Measurements from ENCODE around the gene LRCH1.
A peak's percentile ranks its signal among the peaks of the same experiment; 100 is the strongest.

LRCH1 gene

GRCh38 chr13:46553521-46553885, 533 bp downstream of the LRCH1 start:
- Histone ChIP-seq H3K4me1 (ENCODE audit: control extremely low read depth in 1 of 4, control insufficient read depth in 4 of 4, insufficient read depth in 4 of 4, low read length in 3 of 4) (peaks cover 21 to 51% (median 36%) of the 10 kb centered on the region in 4 experiments), H3K27ac (ENCODE audit: insufficient read depth in 1 of 2, low read depth in 1 of 2, low read length in 2 of 2, poor library complexity in 1 of 2, severe bottlenecking in 2 of 2) (peak overlapping the region; percentile 40 to 88), H3K27me3 (replicated peaks in 2 of 5; ENCODE audit: control insufficient read depth in 4 of 5, insufficient read depth in 5 of 5, low read length in 4 of 5) (no peaks in the 10 kb centered on the region), H3K9me3 (ENCODE audit: control extremely low read depth in 1 of 5, control insufficient read depth in 4 of 5, insufficient read depth in 2 of 5, low read depth in 1 of 5, low read length in 4 of 5) (no peaks in the 10 kb centered on the region), H3K36me3 (ENCODE audit: control insufficient read depth in 4 of 4, insufficient read depth in 4 of 4, low read length in 3 of 4) (no peaks in the 10 kb centered on the region), H3K4me3 (ENCODE audit: control insufficient read depth in 1 of 7, extremely low read depth in 1 of 7, insufficient read depth in 4 of 7, low read depth in 2 of 7, low read length in 6 of 7) (peak overlapping the region; percentile 81 to 95 (median 94))
- POLR2A ChIA-PET, result interaction anchor here (1.7 kb wide), 1 partner anchor 77 kb away, joined by 5 read pairs; no protein-coding TSS in a partner anchor
- no peak for DNase-seq
- CTCF ChIA-PET, result interaction anchor here (0.8 to 2.7 kb wide), 2 partner anchors 49 to 121 kb away, joined by 3 to 15 read pairs; no protein-coding TSS in a partner anchor
- WGBS (ENCODE audit: insufficient coverage), result 0% methylated on average over 27 of the region's 34 CpGs

- peak overlapping the region; percentile 81 to 95 (median 94) for H3K4me3 ChIP-seq (ENCODE audit: control insufficient read depth in 1 of 7, extremely low read depth in 1 of 7, insufficient read depth in 4 of 7, low read depth in 2 of 7, low read length in 6 of 7)
- CTCF ChIA-PET, result interaction anchor here (0.8 to 1.8 kb wide), 7 partner anchors 20 to 167 kb away, joined by 3 to 6 read pairs (median 3); no protein-coding TSS in a partner anchor
- under 1% methylated on average over 58 of the region's 75 CpGs for WGBS (ENCODE audit: insufficient coverage)
- POLR2A ChIA-PET, result no interaction called here
- peaks cover 21 to 49% (median 36%) of the 10 kb centered on the region in 4 experiments for H3K4me1 ChIP-seq (ENCODE audit: control extremely low read depth in 1 of 4, control insufficient read depth in 4 of 4, insufficient read depth in 4 of 4, low read length in 3 of 4)
- H3K27me3 ChIP-seq (replicated peaks in 2 of 5; ENCODE audit: control insufficient read depth in 4 of 5, insufficient read depth in 5 of 5, low read length in 4 of 5), result no peaks in the 10 kb centered on the region
- DNase-seq, result peak; percentile 74 to 85 (median 83)
- H3K36me3 ChIP-seq (ENCODE audit: control insufficient read depth in 4 of 4, insufficient read depth in 4 of 4, low read length in 3 of 4), result no peaks in the 10 kb centered on the region
- H3K9me3 ChIP-seq (ENCODE audit: control extremely low read depth in 1 of 5, control insufficient read depth in 4 of 5, insufficient read depth in 2 of 5, low read depth in 1 of 5, low read length in 4 of 5), result no peaks in the 10 kb centered on the region
- H3K27ac ChIP-seq (ENCODE audit: insufficient read depth in 1 of 2, low read depth in 1 of 2, low read length in 2 of 2, poor library complexity in 1 of 2, severe bottlenecking in 2 of 2), result peak overlapping the region; percentile 78 to 88
Measured at GRCh38 chr13:46553886-46554858, 1.2 kb downstream of the LRCH1 start.

GRCh38 chr13:46554951-46555350, 2.0 kb downstream of the LRCH1 start:
- WGBS (ENCODE audit: insufficient coverage), result 57% methylated on average over 1 of the region's 2 CpGs
- Histone ChIP-seq H3K9me3 (ENCODE audit: control extremely low read depth in 1 of 5, control insufficient read depth in 4 of 5, insufficient read depth in 2 of 5, low read depth in 1 of 5, low read length in 4 of 5) (no peaks in the 10 kb centered on the region), H3K27me3 (replicated peaks in 2 of 5; ENCODE audit: control insufficient read depth in 4 of 5, insufficient read depth in 5 of 5, low read length in 4 of 5) (no peaks in the 10 kb centered on the region), H3K4me1 (ENCODE audit: control extremely low read depth in 1 of 4, control insufficient read depth in 4 of 4, insufficient read depth in 4 of 4, low read length in 3 of 4) (peaks cover 21 to 43% (median 37%) of the 10 kb centered on the region in 4 experiments), H3K4me3 (ENCODE audit: control insufficient read depth in 1 of 7, extremely low read depth in 1 of 7, insufficient read depth in 4 of 7, low read depth in 2 of 7, low read length in 6 of 7) (peak overlapping the region; percentile 81 to 95 (median 94)), H3K27ac (ENCODE audit: insufficient read depth in 1 of 2, low read depth in 1 of 2, low read length in 2 of 2, poor library complexity in 1 of 2, severe bottlenecking in 2 of 2) (peak overlapping the region; percentile 78 to 88), H3K36me3 (ENCODE audit: control insufficient read depth in 4 of 4, insufficient read depth in 4 of 4, low read length in 3 of 4) (no peaks in the 10 kb centered on the region)
- POLR2A ChIA-PET, result interaction anchor here (0.6 kb wide), 1 partner anchor 67 kb away, joined by 3 read pairs; no protein-coding TSS in a partner anchor
- CTCF ChIA-PET, result interaction anchor here (0.8 to 1.8 kb wide), 15 partner anchors 9 to 166 kb away, joined by 3 to 6 read pairs (median 3); no protein-coding TSS in a partner anchor
- DNase-seq, result peak in 1 of 3 donors; percentile 39

GRCh38 chr13:46555722-46556417, 2.9 kb downstream of the LRCH1 start:
- Histone ChIP-seq H3K27ac (ENCODE audit: insufficient read depth in 1 of 2, low read depth in 1 of 2, low read length in 2 of 2, poor library complexity in 1 of 2, severe bottlenecking in 2 of 2) (no peak overlapping the region), H3K4me1 (ENCODE audit: control extremely low read depth in 1 of 4, control insufficient read depth in 4 of 4, insufficient read depth in 4 of 4, low read length in 3 of 4) (peaks cover 21 to 41% (median 33%) of the 10 kb centered on the region in 4 experiments), H3K9me3 (ENCODE audit: control extremely low read depth in 1 of 5, control insufficient read depth in 4 of 5, insufficient read depth in 2 of 5, low read depth in 1 of 5, low read length in 4 of 5) (no peaks in the 10 kb centered on the region), H3K36me3 (ENCODE audit: control insufficient read depth in 4 of 4, insufficient read depth in 4 of 4, low read length in 3 of 4) (no peaks in the 10 kb centered on the region), H3K4me3 (ENCODE audit: control insufficient read depth in 1 of 7, extremely low read depth in 1 of 7, insufficient read depth in 4 of 7, low read depth in 2 of 7, low read length in 6 of 7) (peak overlapping the region in 3 of 7 experiments; percentile 81 to 95 (median 94)), H3K27me3 (replicated peaks in 2 of 5; ENCODE audit: control insufficient read depth in 4 of 5, insufficient read depth in 5 of 5, low read length in 4 of 5) (no peaks in the 10 kb centered on the region)
- ChIA-PET POLR2A (no interaction called here), CTCF (interaction anchor here (0.9 to 1.8 kb wide), 15 partner anchors 8 to 165 kb away, joined by 3 to 6 read pairs (median 3); no protein-coding TSS in a partner anchor)
- no peak for DNase-seq
- WGBS (ENCODE audit: insufficient coverage), result 100% methylated on average over 1 of the region's 4 CpGs

- POLR2A ChIA-PET, result no interaction called here
- 100% methylated on average over 3 of the region's 6 CpGs for WGBS (ENCODE audit: insufficient coverage)
- CTCF ChIA-PET, result interaction anchor here (1.0 to 1.8 kb wide), 6 partner anchors 10 to 109 kb away, joined by 3 to 6 read pairs (median 4); no protein-coding TSS in a partner anchor
Measured at GRCh38 chr13:46556418-46556779, 3.4 kb downstream of the LRCH1 start.

GRCh38 chr13:46559272-46559805, 6.4 kb downstream of the LRCH1 start:
- peaks cover 17 to 22% (median 18%) of the 10 kb centered on the region in 4 experiments for H3K4me1 ChIP-seq (ENCODE audit: control extremely low read depth in 1 of 4, control insufficient read depth in 4 of 4, insufficient read depth in 4 of 4, low read length in 3 of 4)
- no peaks in the 10 kb centered on the region for H3K27me3 ChIP-seq (replicated peaks in 2 of 5; ENCODE audit: control insufficient read depth in 4 of 5, insufficient read depth in 5 of 5, low read length in 4 of 5)
- ChIA-PET POLR2A (no interaction called here), CTCF (interaction anchor here (1.5 kb wide), 1 partner anchor 134 kb away, joined by 4 read pairs; no protein-coding TSS in a partner anchor)
- no peaks in the 10 kb centered on the region for H3K9me3 ChIP-seq (ENCODE audit: control extremely low read depth in 1 of 5, control insufficient read depth in 4 of 5, insufficient read depth in 2 of 5, low read depth in 1 of 5, low read length in 4 of 5)
- DNase-seq, result no peak
- 100% methylated on average over 1 of the region's 2 CpGs for WGBS (ENCODE audit: insufficient coverage)
- peaks cover 0 to 10% (median 0%) of the 10 kb centered on the region in 4 experiments for H3K36me3 ChIP-seq (ENCODE audit: control insufficient read depth in 4 of 4, insufficient read depth in 4 of 4, low read length in 3 of 4)
- no peak overlapping the region for H3K27ac ChIP-seq (ENCODE audit: insufficient read depth in 1 of 2, low read depth in 1 of 2, low read length in 2 of 2, poor library complexity in 1 of 2, severe bottlenecking in 2 of 2)
- H3K4me3 ChIP-seq (ENCODE audit: control insufficient read depth in 1 of 7, extremely low read depth in 1 of 7, insufficient read depth in 4 of 7, low read depth in 2 of 7, low read length in 6 of 7), result no peak overlapping the region

More at GRCh38 chr13:46556418-46556779, 3.4 kb downstream of the LRCH1 start:
- DNase-seq, result no peak
- no peaks in the 10 kb centered on the region for H3K27me3 ChIP-seq (replicated peaks in 2 of 5; ENCODE audit: control insufficient read depth in 4 of 5, insufficient read depth in 5 of 5, low read length in 4 of 5)
- peaks cover 0 to 1% (median 0%) of the 10 kb centered on the region in 4 experiments for H3K36me3 ChIP-seq (ENCODE audit: control insufficient read depth in 4 of 4, insufficient read depth in 4 of 4, low read length in 3 of 4)
- H3K4me3 ChIP-seq (ENCODE audit: control insufficient read depth in 1 of 7, extremely low read depth in 1 of 7, insufficient read depth in 4 of 7, low read depth in 2 of 7, low read length in 6 of 7), result no peak overlapping the region
- H3K9me3 ChIP-seq (ENCODE audit: control extremely low read depth in 1 of 5, control insufficient read depth in 4 of 5, insufficient read depth in 2 of 5, low read depth in 1 of 5, low read length in 4 of 5), result no peaks in the 10 kb centered on the region
- H3K4me1 ChIP-seq (ENCODE audit: control extremely low read depth in 1 of 4, control insufficient read depth in 4 of 4, insufficient read depth in 4 of 4, low read length in 3 of 4), result peaks cover 17 to 36% (median 32%) of the 10 kb centered on the region in 4 experiments
- H3K27ac ChIP-seq (ENCODE audit: insufficient read depth in 1 of 2, low read depth in 1 of 2, low read length in 2 of 2, poor library complexity in 1 of 2, severe bottlenecking in 2 of 2), result no peak overlapping the region

Data from common myeloid progenitor, CD34-positive (primary cell).